HG02840 (cell line): ENCODE measurements around the gene PRRC2B.

ENCODE experiments used
- ATAC-seq: cut with Tn5 transposase; IDR thresholded peaks from one replicate; pipeline ENCODE4 v1.9.1; 2021; ENCODE audit warnings: mild to moderate bottlenecking, moderate library complexity, moderate number of reproducible peaks; ENCODE audit not compliant: unreplicated experiment, low FRiP score

The PRRC2B gene

GRCh38 chr9:131482343-131483006 lies 88.6 kb downstream of the PRRC2B start:
- no peak for ATAC-seq

- ATAC-seq = no peak
Measured at GRCh38 chr9:131483319-131484050, 89.6 kb downstream of the PRRC2B start.

- ATAC-seq = no peak
Measured at GRCh38 chr9:131484051-131484445, 90.2 kb downstream of the PRRC2B start.

- no peak for ATAC-seq
Measured at GRCh38 chr9:131484560-131485185, 90.8 kb downstream of the PRRC2B start.

- ATAC-seq = no peak
Measured at GRCh38 chr9:131485206-131485605, 91.3 kb downstream of the PRRC2B start.

- ATAC-seq = no peak
Measured at GRCh38 chr9:131485728-131486422, 92.0 kb downstream of the PRRC2B start.

- no peak for ATAC-seq
Measured at GRCh38 chr9:131487001-131487400, 93.1 kb downstream of the PRRC2B start.

GRCh38 chr9:131487621-131488031 lies 93.7 kb downstream of the PRRC2B start:
- ATAC-seq = no peak

GRCh38 chr9:131490514-131490913 lies 96.6 kb downstream of the PRRC2B start:
- no peak for ATAC-seq

GRCh38 chr9:131491001-131491710 lies 97.3 kb downstream of the PRRC2B start:
- no peak for ATAC-seq

GRCh38 chr9:131492070-131492469 lies 98.2 kb downstream of the PRRC2B start:
- ATAC-seq = no peak

GRCh38 chr9:131494296-131494870 lies 100.5 kb downstream of the PRRC2B start:
- no peak for ATAC-seq

- no peak for ATAC-seq
Measured at GRCh38 chr9:131495785-131496184, 101.9 kb downstream of the PRRC2B start.

GRCh38 chr9:131496844-131497405 lies 103.0 kb downstream of the PRRC2B start:
- no peak for ATAC-seq

- no peak for ATAC-seq
Measured at GRCh38 chr9:131499254-131499767, 105.4 kb downstream of the PRRC2B start.

- no peak for ATAC-seq
Measured at GRCh38 chr9:131500377-131500776, 106.5 kb downstream of the PRRC2B start.

- ATAC-seq = no peak
Measured at GRCh38 chr9:131500939-131501541, 107.2 kb downstream of the PRRC2B start.

- peak; percentile 77 for ATAC-seq
Measured at GRCh38 chr9:131502781-131503625, 109.1 kb downstream of the PRRC2B start, which contains the start of gene POMT1. TSS of gene POMT1 (plus strand) at chr9:131502918. CDS start at chr9:131504219, 1,301 bp downstream.
